NCI-H82 treated with DMSO at 0.1 percent for 48 hours (cell line): Measurements from ENCODE around the gene OR2T11.
"Not testable (repeated sequence)": the region's sequence is repeated elsewhere in the genome, so short reads cannot be mapped to it uniquely, and the experiment has no call there.

Experiments used
- DNase-seq: peaks from one replicate; lab custom pipeline; 2025; ENCODE audit not compliant: unreplicated experiment; lab: John Stamatoyannopoulos, UW

OR2T11 gene

DNA sequence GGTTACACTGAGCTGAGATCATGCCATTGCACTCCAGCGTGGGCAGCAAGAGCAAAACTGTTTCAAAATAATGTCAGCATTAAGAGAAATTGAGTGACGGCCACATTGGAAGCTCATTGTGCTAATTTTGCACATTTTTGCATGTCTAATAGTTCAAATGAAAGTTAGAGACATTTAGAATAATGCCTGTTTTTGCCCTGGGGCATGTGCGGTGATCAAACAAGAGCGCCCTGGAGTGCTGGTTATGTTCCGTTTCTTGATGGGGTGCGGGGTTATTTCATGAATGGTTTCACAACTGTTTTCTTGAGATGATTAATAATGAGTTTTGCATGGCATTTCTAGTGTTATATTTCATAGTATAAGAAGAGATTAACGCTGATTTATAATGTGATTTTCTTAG is 13.1 kb downstream of the OR2T11 start:
- no peak for DNase-seq

DNA sequence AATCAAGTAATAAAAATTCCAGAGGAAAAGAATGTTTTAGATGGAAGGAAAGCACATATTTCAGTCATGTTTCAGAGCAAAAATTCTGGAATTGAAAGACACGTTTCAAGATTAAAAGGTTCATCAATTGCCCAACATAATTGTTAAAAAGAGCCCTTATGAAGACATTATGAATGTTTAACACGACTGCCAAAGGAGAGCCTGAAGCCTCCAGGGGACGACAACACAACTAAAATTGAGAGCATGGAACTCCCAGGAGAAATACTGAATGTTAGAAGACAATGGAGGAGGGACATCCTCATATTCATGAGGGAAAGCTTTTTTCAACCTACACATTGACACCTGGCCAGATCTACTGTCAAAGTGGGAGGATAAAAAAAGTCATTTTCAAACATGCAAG is 16.0 kb downstream of the OR2T11 start:
- peak; percentile 8 for DNase-seq

DNA sequence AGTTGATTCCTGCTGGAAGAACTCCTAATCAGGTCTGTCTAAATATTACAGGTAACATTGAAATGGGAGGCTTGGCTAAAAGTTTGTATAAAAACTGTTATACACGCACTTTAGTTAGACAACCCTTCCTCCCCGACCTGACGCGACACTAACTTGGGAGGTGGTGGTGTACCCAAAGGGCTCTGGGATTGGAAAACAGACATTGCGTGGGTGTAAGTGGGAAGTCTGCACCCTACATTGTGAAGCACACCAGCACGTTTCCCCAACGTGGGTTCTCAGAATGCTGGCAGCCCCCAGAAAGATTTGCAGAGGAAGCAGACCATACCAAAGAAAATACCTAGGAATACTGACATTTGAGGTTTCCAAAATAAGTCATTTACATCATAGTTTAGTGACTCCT is 16.8 kb downstream of the OR2T11 start:
- no peak for DNase-seq

DNA sequence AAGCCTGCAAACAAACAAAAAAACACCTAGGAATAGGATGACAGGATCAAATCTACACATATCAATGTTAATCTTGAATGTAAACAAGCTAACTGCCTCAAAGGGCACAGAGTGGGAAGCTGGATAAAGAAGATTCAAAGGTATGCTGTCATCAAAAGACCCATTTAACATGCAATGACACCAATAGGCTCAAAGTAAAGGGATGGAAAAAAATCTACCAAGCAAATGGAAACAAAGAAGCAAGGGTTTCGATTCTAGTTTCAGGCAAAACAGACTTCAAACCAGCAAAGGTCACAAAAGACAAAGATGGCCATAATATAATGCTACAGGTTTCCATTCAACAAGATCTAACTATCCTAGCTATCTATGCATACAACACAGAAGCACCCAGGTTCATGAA is 21.1 kb downstream of the OR2T11 start:
- no peak for DNase-seq

DNA sequence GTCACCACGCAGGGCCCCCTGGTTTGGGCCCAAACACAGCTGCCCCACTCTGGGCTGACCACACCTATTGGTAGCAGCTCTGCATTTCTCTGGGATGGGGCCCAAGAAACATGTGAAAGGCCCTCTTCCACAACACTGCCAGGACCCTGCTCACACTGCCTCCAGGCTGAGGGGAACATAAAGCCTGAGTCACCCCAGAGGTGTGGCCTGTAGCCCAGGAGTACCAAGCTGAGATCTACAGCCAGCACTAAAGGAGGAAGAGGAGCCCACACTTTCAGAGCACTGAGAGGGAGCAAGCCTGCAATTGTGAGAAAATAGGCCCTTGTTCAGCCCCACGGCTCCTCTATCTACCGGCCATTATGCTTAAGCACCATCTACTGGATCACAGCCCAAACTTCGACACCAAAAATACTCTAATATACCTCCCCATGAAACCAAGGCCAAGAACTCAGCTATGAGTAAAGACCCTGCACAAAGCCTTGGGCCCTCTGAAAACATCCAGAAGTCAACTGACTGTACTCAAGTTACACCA is 22.9 kb downstream of the OR2T11 start:
- no peak for DNase-seq

DNA sequence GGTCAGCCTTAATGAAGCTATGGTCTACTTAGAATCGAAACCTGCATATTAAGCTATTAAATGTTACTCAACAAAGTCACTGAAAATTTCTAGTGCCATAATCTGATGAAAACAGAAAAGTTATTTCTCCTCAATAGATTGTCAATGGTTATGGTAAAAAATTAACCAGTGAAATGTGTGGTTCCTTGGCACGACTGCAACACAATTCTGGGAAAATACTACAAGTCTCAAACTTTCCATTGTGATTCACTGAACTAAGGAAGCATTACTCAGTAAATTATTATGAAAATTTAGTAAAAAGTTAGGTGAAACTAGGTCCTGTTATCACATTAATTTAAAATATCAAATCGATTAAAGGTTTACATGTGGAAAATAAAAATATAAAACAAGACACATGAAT is 24.6 kb downstream of the OR2T11 start:
- DNase-seq, result no peak

DNA sequence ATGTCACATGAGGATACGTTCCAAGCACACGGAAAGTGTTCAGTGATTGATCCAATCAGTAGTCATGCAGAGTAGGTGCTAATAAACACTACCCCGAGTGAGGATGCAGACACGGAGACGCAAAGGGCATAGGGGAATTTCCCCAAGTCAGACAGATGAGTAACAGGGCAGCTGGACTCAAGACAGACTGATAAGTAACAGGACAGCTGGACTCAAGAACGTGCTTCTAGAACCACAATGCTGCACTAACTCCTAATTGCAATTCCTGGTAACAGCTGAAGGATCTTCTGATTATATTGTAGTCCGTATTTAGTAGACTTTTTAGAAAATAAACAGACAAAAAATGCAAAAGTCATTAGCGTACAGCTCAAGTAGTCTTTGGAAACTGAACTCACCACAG is 35.5 kb downstream of the OR2T11 start:
- no peak for DNase-seq

DNA sequence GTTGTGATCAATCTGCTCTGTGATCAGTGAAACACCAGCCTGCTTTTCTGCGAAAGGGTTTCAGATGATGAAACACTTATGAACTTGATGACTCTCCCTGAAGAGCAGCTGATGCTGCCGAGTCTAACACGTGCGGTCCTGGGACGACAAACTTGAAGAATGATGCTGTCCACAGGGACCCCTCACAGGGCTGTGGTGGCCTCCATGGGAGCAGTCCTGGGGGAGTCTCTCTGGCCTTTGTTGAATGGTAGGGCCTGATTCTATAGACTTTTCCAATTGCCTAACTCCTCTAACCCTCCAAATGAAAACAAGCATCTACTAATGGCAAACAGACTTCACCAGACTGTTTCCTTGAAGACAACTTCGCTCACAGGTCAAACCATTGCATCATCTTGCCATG is 37.3 kb downstream of the OR2T11 start, which contains the start of gene OR2T10:
TSS of gene OR2T10 (minus strand) at position 112 of the 400 bp plus-strand sequence. CDS start 3,932 bp downstream, outside the sequence.
- no peak for DNase-seq

DNA sequence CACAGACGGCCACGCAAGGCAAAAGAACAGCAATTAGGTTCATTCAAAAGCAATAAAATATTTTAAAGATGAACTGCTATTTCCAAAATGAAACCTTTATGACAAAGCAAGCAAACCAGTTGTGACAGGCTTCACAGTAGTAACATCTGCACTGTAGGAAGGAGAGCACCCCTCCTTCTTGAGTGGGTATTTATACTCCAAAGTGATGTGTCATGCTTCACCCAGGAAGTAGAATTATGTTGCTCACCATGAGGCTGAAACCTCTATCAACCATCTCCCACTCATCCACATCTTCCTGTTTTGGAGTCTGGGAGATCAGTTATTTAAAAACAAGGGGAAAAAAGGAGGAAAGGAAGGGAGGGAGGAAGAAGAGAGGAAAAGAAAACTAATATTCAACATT is 38.3 kb downstream of the OR2T11 start:
- DNase-seq, result no peak

DNA sequence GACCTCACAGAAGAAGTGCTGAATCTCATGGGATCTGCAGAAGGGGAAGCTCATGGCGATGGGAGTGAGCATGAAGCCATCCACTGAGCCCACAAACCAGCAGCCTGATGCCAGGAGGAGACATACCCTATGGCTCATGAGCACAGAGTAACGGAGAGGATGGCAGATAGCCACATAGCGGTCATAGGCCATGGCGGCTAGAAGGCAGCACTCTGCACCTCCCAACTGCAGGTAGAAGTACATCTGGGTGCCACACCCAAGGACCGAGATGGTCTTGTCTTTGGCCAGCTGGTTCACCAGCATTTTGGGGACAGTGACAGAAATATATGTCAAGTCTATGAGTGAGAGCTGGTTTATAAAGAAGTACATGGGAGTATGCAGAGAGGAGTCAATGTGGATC is 41.7 kb downstream of the OR2T11 start:
- DNase-seq, result no peak

DNA sequence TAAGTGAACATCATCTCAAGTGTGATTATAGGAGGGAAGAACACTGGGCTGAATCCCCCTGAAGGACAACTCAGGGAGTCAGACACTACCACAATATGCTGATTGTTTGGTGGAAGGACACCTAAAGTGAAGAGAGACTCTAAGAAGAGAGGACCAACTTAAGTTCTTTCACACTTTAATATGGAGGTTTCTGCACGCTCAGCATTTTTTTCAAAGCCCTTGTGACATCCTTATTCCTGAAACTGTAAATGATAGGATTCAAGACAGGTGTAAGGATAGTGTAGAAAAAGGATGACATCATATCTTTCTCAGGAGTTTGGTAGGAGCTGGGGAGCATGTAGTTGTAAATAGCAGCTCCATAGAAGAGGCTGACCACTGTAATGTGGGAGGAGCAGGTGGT is 42.2 kb downstream of the OR2T11 start:
- no peak for DNase-seq

DNA sequence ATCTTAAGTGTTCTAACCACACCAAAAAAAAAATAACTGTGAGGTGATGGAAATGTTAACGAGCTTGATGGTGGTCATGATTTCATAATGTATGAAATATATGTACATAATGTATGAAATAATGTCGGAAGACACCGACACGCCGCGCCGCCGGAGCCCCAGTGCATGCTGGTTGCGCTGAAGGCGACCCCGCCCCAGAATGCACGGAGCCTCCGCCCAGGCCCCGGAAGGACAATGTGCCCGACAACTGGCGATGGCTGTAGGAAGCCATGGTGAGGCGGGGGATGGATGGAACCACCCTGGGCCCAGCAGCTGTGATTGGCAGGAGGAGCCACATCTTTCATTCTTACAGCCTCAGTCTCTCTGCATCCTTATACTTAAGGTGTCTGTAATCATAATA is 44.8 kb downstream of the OR2T11 start:
- no peak for DNase-seq

DNA sequence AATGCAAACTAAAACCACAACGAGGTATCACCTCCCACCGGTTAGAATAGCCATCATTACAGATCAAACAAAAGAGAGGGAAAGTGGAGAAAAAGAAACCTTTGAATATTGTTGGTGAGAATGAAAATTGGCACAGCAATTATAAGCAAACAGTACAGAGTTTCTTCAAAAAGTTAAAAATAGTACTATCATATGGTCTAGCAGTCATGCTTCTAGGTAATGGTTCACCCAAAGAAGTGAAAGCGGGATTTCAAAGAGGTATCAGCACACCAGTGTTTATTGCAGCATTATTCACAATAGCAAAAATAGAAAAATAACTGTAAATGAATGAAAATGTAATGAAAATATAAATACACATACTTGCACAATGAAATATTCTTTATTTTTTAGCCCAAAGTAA is 45.6 kb downstream of the OR2T11 start:
- no peak for DNase-seq

DNA sequence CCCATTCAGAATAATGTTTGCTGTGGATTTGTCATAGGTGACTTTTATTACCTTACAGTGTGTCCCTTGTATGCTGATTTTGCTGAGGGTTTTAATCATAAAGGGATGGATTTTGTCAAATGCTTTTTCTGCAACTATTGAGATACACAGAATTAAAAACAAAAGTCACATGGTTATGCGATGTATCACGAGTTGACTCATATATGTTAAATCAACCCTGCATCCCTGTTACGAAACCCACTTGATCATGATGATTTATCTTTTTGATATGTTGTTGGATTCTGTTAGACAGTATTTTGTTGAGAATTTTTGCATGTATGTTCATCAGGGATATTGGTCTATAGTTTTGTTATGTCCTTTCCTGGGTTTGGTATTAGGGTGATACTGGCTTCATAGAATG is 49.6 kb downstream of the OR2T11 start:
- DNase-seq, result no peak

DNA sequence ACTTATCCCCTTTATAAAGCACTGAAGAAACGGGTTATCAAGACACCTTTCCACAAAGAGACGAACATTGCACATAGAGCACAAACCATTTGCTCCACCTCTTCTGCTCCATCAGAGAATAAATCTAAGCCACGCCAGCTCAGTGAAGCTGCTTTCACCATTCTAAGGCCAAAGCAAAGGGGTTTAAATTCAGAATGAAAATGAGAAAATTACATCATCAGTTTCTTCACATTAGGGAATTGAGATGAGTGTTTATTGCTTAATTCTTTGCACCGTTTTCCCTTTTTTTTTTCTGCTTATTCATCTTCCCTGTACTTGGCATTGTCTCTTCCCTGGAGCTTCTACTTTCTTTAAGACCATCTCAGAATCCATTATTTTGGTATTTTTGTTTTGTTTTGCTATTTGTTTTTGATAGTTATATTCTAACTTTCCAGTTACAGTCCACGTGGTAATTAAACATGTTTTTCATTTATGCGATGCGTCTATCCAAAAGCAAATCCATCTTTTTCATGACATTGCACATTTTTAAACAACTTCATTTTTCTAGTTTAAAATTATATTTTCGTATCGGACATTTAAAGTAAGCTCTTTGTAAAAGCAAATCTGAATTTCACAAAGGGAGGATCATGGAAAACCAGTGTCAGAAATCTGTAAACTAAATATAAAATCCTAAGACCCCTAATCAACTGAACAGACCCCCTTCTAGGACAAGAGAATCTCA is 58.5 kb downstream of the OR2T11 start:
- no peak for DNase-seq

DNA sequence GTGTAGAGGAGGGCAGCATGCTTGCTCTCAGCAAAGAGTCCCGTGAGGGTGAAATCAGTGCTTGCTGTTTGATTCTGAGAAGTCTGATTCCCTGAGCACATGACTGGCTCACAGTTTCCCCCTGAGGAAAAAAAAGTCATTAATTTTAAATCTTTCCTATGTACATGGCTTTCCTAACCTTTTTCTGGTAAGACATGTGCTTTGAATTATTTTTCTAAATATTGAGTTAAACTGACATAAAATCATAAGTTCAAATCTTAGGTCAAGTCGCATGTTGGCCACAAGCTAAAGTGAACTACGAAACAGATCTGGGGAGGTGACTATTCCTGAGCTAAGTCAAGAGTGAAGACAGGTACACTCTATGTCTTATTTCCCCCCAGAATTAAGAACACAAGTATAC is 60.2 kb downstream of the OR2T11 start, which contains the start of gene OR2T34:
TSS of gene OR2T34 (minus strand) at position 101 of the 400 bp plus-strand sequence. CDS start at position 101, 0 bp downstream.
- not testable (repeated sequence) for DNase-seq

DNA sequence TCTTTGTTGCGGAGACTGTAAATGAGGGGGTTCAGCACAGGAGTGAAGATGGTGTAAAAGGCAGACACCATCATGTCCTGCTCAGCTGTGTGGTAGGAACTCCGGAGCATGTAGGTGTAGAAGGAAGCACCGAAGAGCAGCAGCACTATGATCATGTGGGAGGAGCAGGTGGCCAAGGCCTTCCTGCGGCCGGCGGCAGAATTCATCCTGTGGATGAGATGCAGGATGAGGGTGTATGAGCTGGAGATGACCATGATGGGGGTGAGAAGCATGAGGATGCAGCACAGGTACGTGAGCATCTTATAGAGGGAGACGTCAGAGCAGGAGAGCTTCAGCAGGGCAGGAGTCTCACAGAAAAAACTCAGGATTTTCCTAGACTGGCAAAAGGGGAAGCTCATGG is 61.0 kb downstream of the OR2T11 start:
- DNase-seq, result not testable (repeated sequence)
